Activated gamma-delta T cell treated with anti-CD3 and anti-CD28 coated beads, Interleukin-2, amount 50 U/mL, for 16 hours (primary cell): ENCODE measurements around the gene FKBP7.
A peak's percentile ranks its signal among the peaks of the same experiment; 100 is the strongest.
"Not testable (repeated sequence)": the region's sequence is repeated elsewhere in the genome, so short reads cannot be mapped to it uniquely, and the experiment has no call there.

Source experiments
- DNase-seq: peaks from one replicate; pipeline ENCODE4 v3.0.0-alpha.2; 2020; ENCODE audit warnings: low read depth

FKBP7 gene

GRCh38 chr2:178485356-178485755 lies 7.0 kb upstream of the FKBP7 start:
- no peak for DNase-seq

DNA sequence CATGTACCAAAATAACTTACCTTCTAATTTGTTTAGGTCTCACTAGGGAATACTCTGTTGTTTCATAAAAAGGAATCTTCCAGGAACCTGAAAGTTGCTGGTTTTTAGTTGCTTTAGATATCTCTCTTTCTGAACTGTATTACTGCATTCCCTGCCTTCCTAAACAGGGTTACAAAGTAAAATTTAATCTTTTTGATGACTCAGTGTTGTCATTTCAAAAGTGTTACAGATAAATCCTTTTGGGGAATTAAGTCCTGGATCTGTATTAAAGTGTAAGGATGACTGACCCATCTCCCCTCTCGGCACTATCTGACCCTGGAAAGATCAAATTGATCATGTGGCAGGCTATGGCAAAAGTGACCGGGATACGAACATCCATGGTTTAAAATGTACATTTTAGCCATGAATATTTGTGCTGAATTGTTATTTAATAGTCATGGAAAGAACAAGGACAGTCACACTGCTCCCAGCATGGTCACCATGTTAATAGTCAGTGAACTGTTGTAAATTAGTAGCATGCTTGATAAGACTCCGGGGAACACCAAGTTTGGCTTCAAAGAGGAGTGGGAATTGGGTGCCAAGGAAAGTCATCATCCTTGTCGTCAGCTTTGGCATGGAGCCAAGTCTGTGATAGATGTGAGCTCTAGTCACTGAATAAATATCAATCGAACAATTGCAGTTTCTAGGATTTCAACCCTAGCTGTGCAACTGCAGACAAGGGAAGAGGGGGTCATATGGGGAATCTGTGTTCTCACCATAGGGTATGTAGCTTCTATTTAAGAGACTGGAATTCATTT lies 6.0 kb upstream of the FKBP7 start:
- no peak for DNase-seq

DNA sequence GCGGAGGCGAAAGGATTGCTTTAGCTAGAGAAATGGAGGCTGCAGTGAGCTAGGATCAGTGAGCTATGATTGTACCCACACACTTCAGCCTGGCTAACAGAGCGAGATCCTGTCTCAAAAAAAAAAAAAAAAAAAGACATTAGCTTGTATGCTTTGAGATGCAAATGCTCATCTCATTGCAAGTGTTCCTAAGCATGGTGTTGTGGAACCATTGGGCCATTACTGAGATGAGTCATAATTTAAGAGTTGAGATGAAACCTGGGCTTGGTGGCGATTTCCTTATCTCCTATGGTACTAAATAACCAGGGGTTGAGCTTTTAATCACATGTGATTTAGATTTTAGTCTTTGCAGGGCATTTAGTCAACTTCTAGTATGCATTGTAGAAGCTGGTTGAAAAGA lies 4.0 kb upstream of the FKBP7 start:
- no peak for DNase-seq

- peak; percentile 60 for DNase-seq
Observed at GRCh38 chr2:178480227-178481181, 2.1 kb upstream of the FKBP7 start, which contains the start of gene PLEKHA3. PLEKHA3 (plus strand) TSS chr2:178480457; CDS start chr2:178480870, 413 bp downstream.

- no peak for DNase-seq
Observed at GRCh38 chr2:178479758-178480226, 1.4 kb upstream of the FKBP7 start.

DNA sequence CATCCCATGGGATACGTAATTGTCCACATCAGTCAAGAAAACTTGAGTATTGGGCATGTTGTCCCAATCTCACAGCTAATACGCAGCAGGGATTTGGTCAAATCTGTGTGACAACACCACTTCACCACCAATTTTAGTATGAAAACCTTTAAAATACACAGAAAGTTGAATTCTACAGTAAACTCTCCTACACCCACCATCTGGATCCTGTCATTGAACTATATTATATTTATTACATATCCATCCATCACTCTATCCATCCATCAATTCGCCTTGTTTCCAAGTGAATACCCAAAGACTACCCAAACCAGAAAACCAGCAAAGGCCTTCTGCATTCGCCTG lies 846 bp upstream of the FKBP7 start:
- no peak for DNase-seq

DNA sequence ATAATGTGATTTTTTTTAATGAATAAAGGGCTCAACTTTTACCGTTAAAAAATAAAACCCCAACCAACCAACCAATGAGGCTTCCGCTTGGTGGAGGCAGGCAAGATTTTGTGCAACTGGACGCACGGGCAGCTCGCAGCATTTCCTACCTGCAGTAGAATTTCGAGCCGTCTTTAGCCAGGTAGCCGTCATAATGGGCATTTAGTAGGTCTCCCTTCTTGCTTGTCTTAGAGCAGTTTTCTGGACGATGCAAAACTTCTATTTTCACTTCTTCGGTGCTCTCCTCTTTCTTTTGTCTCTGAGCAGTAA lies 316 bp downstream of the FKBP7 start:
- DNase-seq: no peak

DNA sequence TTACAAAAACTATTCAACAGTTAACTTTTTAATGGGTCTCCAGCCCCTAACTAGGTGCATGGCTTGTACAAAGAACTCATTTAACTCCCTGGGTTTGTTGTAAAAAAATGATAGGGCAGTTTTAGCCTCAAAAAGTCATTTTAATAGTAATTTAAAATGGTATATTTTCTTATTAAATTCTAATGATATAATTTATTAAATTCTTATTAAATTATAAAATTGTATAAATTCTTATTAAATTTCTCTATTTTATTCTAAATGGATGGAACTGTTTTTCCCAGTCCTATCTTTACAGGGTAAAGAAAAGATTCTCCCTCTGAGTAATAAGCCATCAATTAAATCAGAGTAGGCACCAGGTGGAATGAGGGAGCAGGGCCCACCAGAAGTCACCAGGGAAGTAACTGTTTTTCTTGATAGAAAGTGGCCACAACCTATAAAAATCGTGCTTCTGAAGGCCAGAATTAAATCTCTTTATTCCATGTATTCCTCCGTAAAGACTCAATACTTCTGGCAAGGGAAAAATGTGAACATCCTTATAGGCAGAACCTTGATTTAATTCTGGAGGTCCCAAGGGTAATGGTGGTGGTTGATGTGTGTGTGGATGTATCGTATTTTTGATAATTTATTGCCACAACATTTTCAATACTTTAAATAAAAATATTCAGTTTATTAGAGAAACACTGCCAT lies 814 bp downstream of the FKBP7 start:
- no peak for DNase-seq

- no peak for DNase-seq
Observed at GRCh38 chr2:178476477-178476876, 1.9 kb downstream of the FKBP7 start.

GRCh38 chr2:178474560-178474959 lies 3.8 kb downstream of the FKBP7 start:
- DNase-seq: no peak

- DNase-seq: no peak
Observed at GRCh38 chr2:178473931-178474330, 4.5 kb downstream of the FKBP7 start.

DNA sequence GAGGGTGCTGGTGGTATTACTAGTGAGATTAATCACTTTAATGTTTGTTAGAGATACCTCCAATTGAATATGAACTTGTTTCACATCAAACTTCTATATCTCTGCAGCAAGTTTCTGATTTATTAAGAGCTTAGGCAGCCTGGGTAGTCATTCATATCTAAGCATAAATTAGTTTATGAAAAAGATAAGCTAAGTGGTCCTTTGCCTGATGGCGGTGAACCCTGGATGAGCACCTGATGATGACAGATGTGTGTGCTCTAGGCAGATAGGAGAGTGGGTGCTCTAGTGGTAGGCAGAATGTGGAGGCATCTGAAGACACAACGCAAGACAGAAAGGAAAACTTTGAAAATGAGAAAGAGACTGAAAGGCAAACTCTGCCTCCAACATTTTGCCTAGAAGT lies 5.0 kb downstream of the FKBP7 start:
- DNase-seq: no peak

- DNase-seq: not testable (repeated sequence)
Observed at GRCh38 chr2:178471313-178471712, 7.1 kb downstream of the FKBP7 start.

- no peak for DNase-seq
Observed at GRCh38 chr2:178469219-178469849, 9.1 kb downstream of the FKBP7 start.

GRCh38 chr2:178457390-178457886 lies 21.0 kb downstream of the FKBP7 start:
- DNase-seq: no peak

DNA sequence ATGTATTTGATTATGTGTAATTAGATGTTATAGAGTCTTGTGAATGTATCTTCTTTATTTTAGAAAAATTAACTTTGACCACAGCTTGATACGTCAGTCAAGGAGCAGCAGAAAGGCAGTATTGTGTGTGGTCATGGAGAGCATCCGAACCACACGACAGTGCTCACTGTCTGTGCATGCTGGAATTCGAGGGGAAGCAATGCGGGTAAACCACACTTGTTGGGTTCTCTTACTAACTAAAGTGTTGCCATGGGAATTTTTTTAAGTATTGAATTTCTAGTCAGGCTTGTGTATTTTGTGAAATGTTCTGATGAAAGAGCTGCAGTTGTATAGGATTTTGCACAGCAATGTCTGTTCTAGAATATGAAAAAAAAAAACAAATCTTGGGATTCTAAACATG lies 22.5 kb downstream of the FKBP7 start:
- DNase-seq: no peak

DNA sequence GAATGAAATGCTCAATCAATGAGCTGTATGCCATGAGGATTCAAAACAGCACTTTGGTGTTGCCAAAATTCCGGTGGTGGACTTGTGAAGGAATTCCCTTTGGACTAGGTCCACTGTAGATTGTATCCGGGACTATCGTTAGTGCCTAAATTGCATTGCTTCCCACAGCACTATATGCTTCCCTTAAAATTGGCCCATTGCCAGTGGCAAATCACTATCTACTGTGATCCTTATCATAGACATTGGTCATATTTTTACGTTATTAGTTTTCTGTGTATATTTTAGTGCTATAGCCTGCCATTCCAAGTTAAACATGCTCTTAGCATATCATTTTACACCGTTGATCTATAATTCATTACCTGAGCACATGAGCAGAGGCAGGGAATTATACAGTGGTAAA lies 25.5 kb downstream of the FKBP7 start:
- DNase-seq: no peak

GRCh38 chr2:178452334-178452733 lies 26.1 kb downstream of the FKBP7 start:
- no peak for DNase-seq

DNA sequence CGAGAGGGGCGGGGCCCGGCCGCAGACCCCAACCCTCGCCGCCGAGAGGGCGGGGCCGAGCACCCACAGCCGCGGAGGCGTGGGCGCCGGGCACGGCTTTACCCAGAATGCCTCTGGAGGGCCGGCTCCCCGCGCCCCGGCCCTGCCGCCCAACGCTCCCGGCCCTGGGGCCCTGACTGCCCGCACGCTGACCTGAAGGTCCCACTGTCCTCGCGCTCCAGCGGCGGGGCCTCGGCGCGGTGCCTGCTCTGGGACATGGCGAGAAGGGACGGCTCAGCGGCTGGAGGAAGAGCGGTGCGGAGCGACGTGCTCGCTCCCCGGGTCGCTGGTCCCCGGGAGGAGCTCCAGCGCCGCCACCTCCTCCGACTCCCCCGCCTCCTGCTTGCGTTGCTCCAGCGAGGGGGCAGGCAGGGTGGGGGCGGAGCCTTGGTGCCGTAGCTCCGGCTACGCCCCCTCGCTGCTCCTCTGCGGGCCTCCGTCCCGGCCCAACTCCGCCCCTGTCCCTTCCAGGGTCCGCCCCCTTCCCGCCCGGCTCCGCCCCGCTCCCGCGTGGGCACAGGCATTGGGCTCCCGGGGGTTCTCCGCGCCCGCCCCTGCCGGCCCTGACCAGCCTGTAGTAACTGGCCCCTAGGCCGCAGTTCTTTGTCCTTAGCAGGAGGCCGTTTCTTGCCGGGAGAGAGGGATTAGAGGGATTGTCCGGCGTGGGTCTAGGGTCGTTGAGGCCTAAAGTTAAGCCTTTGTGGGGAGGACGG lies 27.4 kb downstream of the FKBP7 start, which contains the start of the genes PJVK and PRKRA:
Gene PJVK, plus strand, starts transcription at position 605 of the 752 bp plus-strand sequence. CDS start 2,032 bp downstream, outside the sequence.
Gene PRKRA, minus strand, starts transcription at position 402 of the 752 bp plus-strand sequence. Its CDS starts 145 bp downstream, at position 257.
- DNase-seq: peak; percentile 91

- DNase-seq: peak; percentile 62
Observed at GRCh38 chr2:178450524-178450773, 28.0 kb downstream of the FKBP7 start.
